Left lung (tissue), 10 donors: ENCODE measurements around the gene TMEM171. TPM values are rescaled to one million over a fixed set of nuclear protein-coding genes. Genes with fewer than 3 reads are reported as not detected.

ENCODE experiments used
- ATAC-seq: fragments of 200-7000 bp; cut with Tn5 transposase; one replicate; pipeline ENCODE4 v1.9.1; 2020; ENCODE audit warnings: moderate library complexity
- DNase-seq, 4 donors: peaks; one replicate each; pipeline ENCODE4 v3.0.0-alpha.2; 2013 to 2020
- H3K27ac ChIP-seq, 2 donors: fragments of 200-600 bp; sonication (generic) in 1 of 2; one replicate each; pipeline versions ENCODE4 v1.5.0 to v1.8.0; 2020 to 2021
- H3K27me3 ChIP-seq, 2 donors: fragments of 200-600 bp; sonication (generic) in 1 of 2; one replicate each; pipeline versions ENCODE4 v1.5.0 to v1.8.0; 2020 to 2021
- H3K36me3 ChIP-seq, 2 donors: fragments of 200-600 bp; sonication (generic) in 1 of 2; one replicate each; pipeline versions ENCODE4 v1.5.0 to v1.8.0; 2020 to 2021
- H3K4me1 ChIP-seq, 2 donors: fragments of 200-600 bp; one replicate each; pipeline ENCODE4 v1.8.0; 2021
- H3K4me3 ChIP-seq, 2 donors: fragments of 200-600 bp; sonication (generic) in 1 of 2; one replicate each; pipeline versions ENCODE4 v1.5.0 to v1.8.0; 2020 to 2021; ENCODE audit warnings: mild to moderate bottlenecking in 1 of 2
- H3K9me3 ChIP-seq, 2 donors: fragments of 200-600 bp; sonication (generic) in 1 of 2; one replicate each; pipeline versions ENCODE4 v1.5.0 to v1.8.0; 2020 to 2021
- CTCF ChIP-seq, 2 donors: fragments of 200-600 bp; sonication (generic) in 1 of 2; IDR thresholded peaks; one replicate each; pipeline versions ENCODE4 v1.5.0 to v1.8.0; 2021; ENCODE audit warnings: antibody characterized with exemption in 2 of 2
- intact Hi-C, 2 donors: fragments of 100-400 bp; cut with DNase I; formaldehyde crosslinking; loops; one replicate each; pipeline versions ENCODE4 v1.11.2 to v1.14.2; 2022
- polyA plus RNA-seq, 6 donors: library from polyadenylated mRNA; unstranded; fragments of 120-200 nt; gene quantifications; one replicate each; pipeline ENCODE4 v1.2.1, GENCODE V29; 2013; ENCODE audit not compliant: insufficient read length in 6 of 6
- total RNA-seq, 2 donors: library from RNA; stranded (reverse); fragmentation: NEBNext Ultra II Directional; extraction: Animal tissue kit (Norgen Biotek cat#: 25700); gene quantifications; one replicate each; pipeline ENCODE4 v1.2.1, GENCODE V29; 2021
- donor health status: DM: no; HTN: yes; CAD: no.
- donor health status: DM: no; HTN: no; CAD: no.

TMEM171 gene
- total and polyA plus RNA-seq, 8 donors: 0.10 to 0.37 (median 0.24) TPM; not detected in 4

- H3K4me3 ChIP-seq: no peak overlapping the region
- H3K4me1 ChIP-seq: no peaks in the 10 kb centered on the region
- H3K36me3 ChIP-seq: no peaks in the 10 kb centered on the region
- H3K9me3 ChIP-seq: no peaks in the 10 kb centered on the region
- TF ChIP-seq CTCF (IDR thresholded peaks at IDR 0.05): no peak
- ATAC-seq: no peak
- peaks cover 4 to 42% of the 10 kb centered on the region in 2 donors for H3K27me3 ChIP-seq
- H3K27ac ChIP-seq: no peak overlapping the region
- no peak for DNase-seq
- intact Hi-C loops: no loop called here
Measured at GRCh38 chr5:73154208-73155006, 34.0 kb downstream of the TMEM171 start.

- ATAC-seq (no peak), DNase-seq (no peak)
- peaks cover 4 to 46% of the 10 kb centered on the region in 2 donors for H3K27me3 ChIP-seq
- intact Hi-C loops: no loop called here
- no peaks in the 10 kb centered on the region for H3K4me1 ChIP-seq
- TF ChIP-seq CTCF (IDR thresholded peaks at IDR 0.05): no peak
- no peak overlapping the region for H3K4me3 ChIP-seq
- no peak overlapping the region for H3K27ac ChIP-seq
- H3K36me3 ChIP-seq: no peaks in the 10 kb centered on the region
- H3K9me3 ChIP-seq: no peaks in the 10 kb centered on the region
Measured at GRCh38 chr5:73155271-73156222, 35.2 kb downstream of the TMEM171 start.

- DNase-seq (no peak), ATAC-seq (no peak)
- no peak for TF ChIP-seq CTCF (IDR thresholded peaks at IDR 0.05)
Measured at GRCh38 chr5:73157414-73158303, 37.3 kb downstream of the TMEM171 start.

GRCh38 chr5:73158313-73158712 is 37.9 kb downstream of the TMEM171 start:
- Histone ChIP-seq H3K9me3 (no peaks in the 10 kb centered on the region), H3K27me3 (peaks cover 10 to 73% of the 10 kb centered on the region in 2 donors), H3K36me3 (no peaks in the 10 kb centered on the region), H3K27ac (no peak overlapping the region), H3K4me1 (no peaks in the 10 kb centered on the region), H3K4me3 (no peak overlapping the region)
- intact Hi-C loops: no loop called here
- no peak for DNase-seq
- no peak for ATAC-seq
- TF ChIP-seq CTCF (IDR thresholded peaks at IDR 0.05): no peak

More at GRCh38 chr5:73157414-73158303, 37.3 kb downstream of the TMEM171 start:
- H3K4me3 ChIP-seq: no peak overlapping the region
- intact Hi-C loops: no loop called here
- H3K9me3 ChIP-seq: no peaks in the 10 kb centered on the region
- H3K36me3 ChIP-seq: no peaks in the 10 kb centered on the region
- peaks cover 8 to 66% of the 10 kb centered on the region in 2 donors for H3K27me3 ChIP-seq
- no peak overlapping the region for H3K27ac ChIP-seq
- H3K4me1 ChIP-seq: no peaks in the 10 kb centered on the region
